Fibroblast of skin of right quadriceps (primary cell): ENCODE results near the gene HSFX3.
"Not testable (repeated sequence)": the region's sequence is repeated elsewhere in the genome, so short reads cannot be mapped to it uniquely, and the experiment has no call there.

ENCODE experiments used
- DNase-seq: peaks from one replicate; pipeline ENCODE4 v3.0.0-alpha.2; 2013

HSFX3 gene

GRCh38 chrX:149541521-149542047, 8.1 kb downstream of the HSFX3 start:
- no peak for DNase-seq

GRCh38 chrX:149540621-149541520, 8.9 kb downstream of the HSFX3 start, which contains the start of gene EOLA1:
Gene EOLA1, plus strand, starts transcription at chrX:149541012. Its CDS starts 4,619 bp downstream, at chrX:149545631.
- peak; percentile 93 for DNase-seq

- peak; percentile 88 for DNase-seq
Observed at GRCh38 chrX:149540131-149540620, 9.5 kb downstream of the HSFX3 start.

GRCh38 chrX:149539283-149540130, 10.2 kb downstream of the HSFX3 start:
- peak; percentile 92 for DNase-seq

- not testable (repeated sequence) for DNase-seq
Observed at GRCh38 chrX:149537474-149537873, 12.2 kb downstream of the HSFX3 start.

GRCh38 chrX:149534926-149535602, 14.7 kb downstream of the HSFX3 start:
- not testable (repeated sequence) for DNase-seq

- not testable (repeated sequence) for DNase-seq
Observed at GRCh38 chrX:149533999-149534398, 15.7 kb downstream of the HSFX3 start.

GRCh38 chrX:149532868-149533267, 16.9 kb downstream of the HSFX3 start:
- DNase-seq: not testable (repeated sequence)

- no peak for DNase-seq
Observed at GRCh38 chrX:149531599-149531998, 18.1 kb downstream of the HSFX3 start.

GRCh38 chrX:149528381-149528780, 21.3 kb downstream of the HSFX3 start:
- DNase-seq: no peak

- DNase-seq: no peak
Observed at GRCh38 chrX:149527705-149528104, 22.0 kb downstream of the HSFX3 start.

- DNase-seq: not testable (repeated sequence)
Observed at GRCh38 chrX:149526318-149527033, 23.2 kb downstream of the HSFX3 start.

- not testable (repeated sequence) for DNase-seq
Observed at GRCh38 chrX:149525903-149526302, 23.8 kb downstream of the HSFX3 start.

- DNase-seq: peak; percentile 62
Observed at GRCh38 chrX:149525389-149525788, 24.3 kb downstream of the HSFX3 start.

- DNase-seq: no peak
Observed at GRCh38 chrX:149522916-149523315, 26.8 kb downstream of the HSFX3 start.

- DNase-seq: no peak
Observed at GRCh38 chrX:149521438-149521837, 28.3 kb downstream of the HSFX3 start.

- not testable (repeated sequence) for DNase-seq
Observed at GRCh38 chrX:149520636-149521277, 29.0 kb downstream of the HSFX3 start.

GRCh38 chrX:149518236-149518635, 31.5 kb downstream of the HSFX3 start:
- no peak for DNase-seq

GRCh38 chrX:149517308-149517707, 32.4 kb downstream of the HSFX3 start:
- DNase-seq: no peak

GRCh38 chrX:149516604-149517003, 33.1 kb downstream of the HSFX3 start:
- DNase-seq: no peak

- DNase-seq: no peak
Observed at GRCh38 chrX:149515954-149516602, 33.6 kb downstream of the HSFX3 start.
